Aorta (tissue), 5 donors: ENCODE measurements around the gene UROD. TPM values are rescaled to one million over a fixed set of nuclear protein-coding genes. Genes with fewer than 3 reads are reported as not detected.
"Not testable (repeated sequence)": the region's sequence is repeated elsewhere in the genome, so short reads cannot be mapped to it uniquely, and the experiment has no call there.

Experiments
- ATAC-seq: fragments of 200-7000 bp; cut with Tn5 transposase; one replicate; pipeline ENCODE4 v1.9.1; 2022; ENCODE audit warnings: moderate library complexity; ENCODE audit not compliant: low FRiP score
- DNase-seq, 2 donors: peaks; one replicate each; pipeline ENCODE4 v3.0.0-alpha.2; 2020
- H3K27ac ChIP-seq, 2 donors: one replicate each; pipeline ENCODE4 v1.5.1; 2013; ENCODE audit warnings: low read length in 2 of 2, mild to moderate bottlenecking in 2 of 2, moderate library complexity in 2 of 2, control low read depth in 1 of 2, inconsistent platforms in 1 of 2, low read depth in 1 of 2
- H3K27me3 ChIP-seq, 2 donors: one replicate each; pipeline ENCODE4 v1.6.1; 2013; ENCODE audit warnings: control low read depth in 1 of 2, low read length in 1 of 2, mild to moderate bottlenecking in 1 of 2, moderate library complexity in 1 of 2; ENCODE audit not compliant: insufficient read depth in 2 of 2, control insufficient read depth in 1 of 2
- H3K36me3 ChIP-seq, 2 donors: one replicate each; pipeline ENCODE4 v1.6.1; 2013; ENCODE audit warnings: control low read depth in 1 of 2, low read length in 1 of 2, mild to moderate bottlenecking in 1 of 2; ENCODE audit not compliant: insufficient read depth in 2 of 2, control insufficient read depth in 1 of 2
- H3K4me1 ChIP-seq, 2 donors: one replicate each; pipeline ENCODE4 v1.6.1; 2013; ENCODE audit warnings: low read length in 2 of 2, control low read depth in 1 of 2, mild to moderate bottlenecking in 1 of 2, moderate library complexity in 1 of 2; ENCODE audit not compliant: insufficient read depth in 2 of 2, control insufficient read depth in 1 of 2
- H3K4me3 ChIP-seq, 2 donors: one replicate each; pipeline ENCODE4 v1.5.1; 2013; ENCODE audit warnings: low read length in 2 of 2, control low read depth in 1 of 2, mild to moderate bottlenecking in 1 of 2
- H3K9me3 ChIP-seq: one replicate; pipeline ENCODE4 v1.6.1; 2013; ENCODE audit warnings: mild to moderate bottlenecking, low read length; ENCODE audit not compliant: control insufficient read depth
- WGBS, 2 donors: extraction: QIAGEN DNeasy Blood & Tissue Kit; methylation state at CpG; one replicate each; pipeline ENCODE4 v1.1.7; 2013; 5-methylcytosine and 5-hydroxymethylcytosine counted together
- intact Hi-C, 2 donors: fragments of 100-400 bp; cut with DNase I; formaldehyde crosslinking; loops; one replicate each; pipeline versions ENCODE4 v1.14.2 to v1.15.0; 2022
- long read RNA-seq, 2 donors: library from polyadenylated mRNA; unstranded; transcript quantifications; one replicate each; pipeline ENCODE4 v2.0.0, GENCODE V29; 2020 to 2021
- polyA plus RNA-seq, 2 donors: library from polyadenylated mRNA; stranded (reverse); fragments of 200-250 nt; gene quantifications; one replicate each; pipeline ENCODE4 v1.2.3, GENCODE V29; 2013
- total RNA-seq, 2 donors: library from RNA; stranded (reverse); fragmentation: NEBNext Ultra II Directional; extraction: Animal tissue kit (Norgen Biotek cat#: 25700); gene quantifications; one replicate each; pipeline ENCODE4 v1.2.1, GENCODE V29; 2021
- donor health status: healthy with polysubstance abuse.
- donor health status: Bipolar disorder and iron deficiency.
- donor health status: DM: no; HTN: no; CAD: no.
- donor health status: DM: no; HTN: no; CAD: no.
- donor health status: DM: yes; HTN: yes; CAD: no.

UROD gene
- total RNA-seq (10 to 100 TPM; 54.6 to 76.2 TPM), polyA plus RNA-seq (100 to 1,000 TPM in 1 of 2 donors, 10 to 100 TPM in 1; 74.4 to 128 TPM)
- long read RNA-seq, donor 1, transcript UROD-201 (10 exons, 1,300 nt): major isoform, 62 of 117 reads
- long read RNA-seq, donor 1, partial matches to known transcripts: 8 of 117 reads
- long read RNA-seq, donor 1, other reads (novel, unspliced or antisense): 46 of 117 reads
- long read RNA-seq, donor 2, transcript UROD-201 (10 exons, 1,300 nt): major isoform, 24 of 38 reads
- long read RNA-seq, donor 2, partial matches to known transcripts: 3 of 38 reads
- long read RNA-seq, donor 2, other reads (novel, unspliced or antisense): 11 of 38 reads

GRCh38 chr1:45011837-45012638 lies at the start of gene UROD:
Gene UROD, plus strand, starts transcription at chr1:45012254. Its CDS starts 12 bp downstream, at chr1:45012266.
- 1% methylated on average over 21 of the region's 21 CpGs for WGBS, 2 donors
- Histone ChIP-seq H3K9me3 (no peaks in the 10 kb centered on the region), H3K36me3 (peaks cover 0 to 4% of the 10 kb centered on the region in 2 donors), H3K27me3 (no peaks in the 10 kb centered on the region), H3K4me1 (no peaks in the 10 kb centered on the region), H3K4me3 (peak within 1 kb of the TSS; percentile 74 to 89), H3K27ac (peak within 1 kb of the TSS in 1 of 2 donors; percentile 60)
- ATAC-seq: peak; percentile 95
- intact Hi-C loops: loop anchor here (2.0 to 10.0 kb wide), 5 partner anchors 175 to 483 kb away; partner anchors contain the start of genes RNU5D-1 (in 1 of the 2) and TESK2 (in 1 of the 2)
- DNase-seq: peak; percentile 96

GRCh38 chr1:44962729-44963128 lies 49.3 kb upstream of the UROD start:
- WGBS, 2 donors: 96 to 98% methylated on average over 3 of the region's 3 CpGs
- intact Hi-C loops: no loop called here
- H3K4me1 ChIP-seq: no peaks in the 10 kb centered on the region

GRCh38 chr1:44964396-44964795 lies 47.7 kb upstream of the UROD start:
- H3K4me1 ChIP-seq: peaks cover 0 to 3% of the 10 kb centered on the region in 2 donors
- no peak overlapping the region for H3K4me3 ChIP-seq
- no peak overlapping the region for H3K27ac ChIP-seq
- DNase-seq (no peak), ATAC-seq (no peak)
- intact Hi-C loops: no loop called here
- H3K9me3 ChIP-seq: no peaks in the 10 kb centered on the region
- H3K27me3 ChIP-seq: no peaks in the 10 kb centered on the region
- 81 to 89% methylated on average over 1 of the region's 1 CpG for whole genome bisulfite sequencing, 2 donors
- H3K36me3 ChIP-seq: no peaks in the 10 kb centered on the region

More at GRCh38 chr1:44962729-44963128, 49.3 kb upstream of the UROD start:
- no peaks in the 10 kb centered on the region for H3K27me3 ChIP-seq
- no peak overlapping the region for H3K4me3 ChIP-seq
- ATAC-seq (no peak), DNase-seq (no peak)
- H3K9me3 ChIP-seq: no peaks in the 10 kb centered on the region
- H3K36me3 ChIP-seq: no peaks in the 10 kb centered on the region
- H3K27ac ChIP-seq: no peak overlapping the region

GRCh38 chr1:44970317-44970716 lies 41.7 kb upstream of the UROD start:
- H3K27me3 ChIP-seq: no peaks in the 10 kb centered on the region
- no peak overlapping the region for H3K27ac ChIP-seq
- ATAC-seq (no peak), DNase-seq (no peak)
- H3K4me1 ChIP-seq: peaks cover 0 to 3% of the 10 kb centered on the region in 2 donors
- H3K9me3 ChIP-seq: no peaks in the 10 kb centered on the region
- intact Hi-C loops: no loop called here
- H3K36me3 ChIP-seq: no peaks in the 10 kb centered on the region
- H3K4me3 ChIP-seq: no peak overlapping the region
- 40 to 49% methylated on average over 4 of the region's 4 CpGs for WGBS, 2 donors

- peaks cover 0 to under 1% of the 10 kb centered on the region in 2 donors for H3K36me3 ChIP-seq
- no peak overlapping the region for H3K27ac ChIP-seq
- WGBS, 2 donors: 95 to 100% methylated on average over 1 of the region's 1 CpG
- H3K4me1 ChIP-seq: no peaks in the 10 kb centered on the region
- ATAC-seq (no peak), DNase-seq (no peak)
- intact Hi-C loops: no loop called here
- no peaks in the 10 kb centered on the region for H3K9me3 ChIP-seq
- H3K27me3 ChIP-seq: no peaks in the 10 kb centered on the region
- no peak overlapping the region for H3K4me3 ChIP-seq
Measured at GRCh38 chr1:44973645-44974044, 38.4 kb upstream of the UROD start.

- no peak overlapping the region for H3K4me3 ChIP-seq
- DNase-seq (no peak), ATAC-seq (no peak)
- H3K27me3 ChIP-seq: no peaks in the 10 kb centered on the region
- peaks cover 0 to 2% of the 10 kb centered on the region in 2 donors for H3K36me3 ChIP-seq
- no peaks in the 10 kb centered on the region for H3K9me3 ChIP-seq
- no peaks in the 10 kb centered on the region for H3K4me1 ChIP-seq
- intact Hi-C loops: no loop called here
- H3K27ac ChIP-seq: no peak overlapping the region
- WGBS, 2 donors: 96 to 98% methylated on average over 2 of the region's 2 CpGs
Measured at GRCh38 chr1:44976252-44976651, 35.8 kb upstream of the UROD start.

- DNase-seq, H3K27me3 ChIP-seq, H3K4me3 ChIP-seq, H3K4me1 ChIP-seq, ATAC-seq, H3K36me3 ChIP-seq, intact Hi-C loops, H3K9me3 ChIP-seq, H3K27ac ChIP-seq: not testable (repeated sequence)
- 96 to 100% methylated on average over 4 of the region's 4 CpGs for WGBS, 2 donors
Measured at GRCh38 chr1:44977372-44977771, 34.7 kb upstream of the UROD start.

- 2% methylated on average over 19 of the region's 19 CpGs for WGBS, 2 donors
- H3K9me3 ChIP-seq: no peaks in the 10 kb centered on the region
Measured at GRCh38 chr1:44985747-44986359, 26.2 kb upstream of the UROD start.

More at GRCh38 chr1:44985747-44986359, 26.2 kb upstream of the UROD start:
- H3K4me1 ChIP-seq: no peaks in the 10 kb centered on the region
- H3K27me3 ChIP-seq: no peaks in the 10 kb centered on the region
- intact Hi-C loops: no loop called here
- ATAC-seq: no peak
- no peak overlapping the region for H3K27ac ChIP-seq
- DNase-seq: peak in 1 of 2 donors; percentile 32
- peak overlapping the region; percentile 6 to 80 for H3K4me3 ChIP-seq
- no peaks in the 10 kb centered on the region for H3K36me3 ChIP-seq
